GM21737 (cell line): ENCODE results near the gene OLFM1.

Experiments used
- ATAC-seq: cut with Tn5 transposase; IDR thresholded peaks from one replicate; pipeline ENCODE4 v1.9.1; 2021; ENCODE audit warnings: mild to moderate bottlenecking, moderate library complexity; ENCODE audit not compliant: unreplicated experiment

Gene OLFM1

GRCh38 chr9:135130207-135130976 lies 42.9 kb downstream of the OLFM1 start:
- no peak for ATAC-seq

DNA sequence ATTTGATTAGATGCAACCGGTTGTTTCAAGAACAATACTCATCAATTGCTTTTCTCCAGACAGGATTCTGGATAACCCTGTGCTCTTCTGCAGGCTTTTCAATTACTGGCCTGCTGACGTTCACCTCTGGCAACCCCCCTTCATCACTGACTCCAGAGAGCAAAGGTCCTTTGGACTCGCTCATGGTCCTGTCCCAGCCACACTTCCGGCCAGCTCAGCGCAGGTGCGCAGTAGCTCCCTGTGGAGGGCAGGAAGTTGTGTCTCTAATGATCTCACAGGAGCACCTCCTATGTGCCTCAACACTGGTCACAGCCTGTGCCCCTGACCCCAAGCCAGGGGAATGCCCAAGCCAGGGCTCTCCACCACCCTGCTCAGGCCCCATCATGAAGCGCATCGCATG lies 44.0 kb downstream of the OLFM1 start:
- ATAC-seq = no peak

- ATAC-seq = no peak
Observed at GRCh38 chr9:135132008-135132407, 44.5 kb downstream of the OLFM1 start.

- no peak for ATAC-seq
Observed at GRCh38 chr9:135134268-135135022, 47.0 kb downstream of the OLFM1 start.

GRCh38 chr9:135135171-135135928 lies 47.9 kb downstream of the OLFM1 start:
- no peak for ATAC-seq

DNA sequence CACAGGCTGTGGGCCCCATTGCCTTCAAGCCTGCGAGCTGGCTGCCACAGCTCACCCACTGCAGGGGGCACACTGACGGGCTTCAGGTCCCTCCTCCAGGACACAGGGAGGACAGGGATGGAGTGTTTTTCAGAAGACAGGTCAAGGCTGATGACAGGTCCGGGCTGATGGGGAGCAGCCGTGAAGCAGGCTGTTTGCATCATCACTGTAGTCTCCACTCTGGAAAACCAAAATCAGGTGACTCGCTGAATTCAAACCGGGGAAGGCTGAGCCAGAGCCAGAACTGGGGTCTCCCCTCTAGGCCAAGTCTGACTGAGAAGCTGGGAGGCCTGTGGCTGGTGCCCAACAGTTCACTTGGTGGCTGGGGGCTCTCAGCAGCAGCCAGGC lies 48.5 kb downstream of the OLFM1 start:
- no peak for ATAC-seq

GRCh38 chr9:135136481-135136880 lies 49.0 kb downstream of the OLFM1 start:
- ATAC-seq = no peak

DNA sequence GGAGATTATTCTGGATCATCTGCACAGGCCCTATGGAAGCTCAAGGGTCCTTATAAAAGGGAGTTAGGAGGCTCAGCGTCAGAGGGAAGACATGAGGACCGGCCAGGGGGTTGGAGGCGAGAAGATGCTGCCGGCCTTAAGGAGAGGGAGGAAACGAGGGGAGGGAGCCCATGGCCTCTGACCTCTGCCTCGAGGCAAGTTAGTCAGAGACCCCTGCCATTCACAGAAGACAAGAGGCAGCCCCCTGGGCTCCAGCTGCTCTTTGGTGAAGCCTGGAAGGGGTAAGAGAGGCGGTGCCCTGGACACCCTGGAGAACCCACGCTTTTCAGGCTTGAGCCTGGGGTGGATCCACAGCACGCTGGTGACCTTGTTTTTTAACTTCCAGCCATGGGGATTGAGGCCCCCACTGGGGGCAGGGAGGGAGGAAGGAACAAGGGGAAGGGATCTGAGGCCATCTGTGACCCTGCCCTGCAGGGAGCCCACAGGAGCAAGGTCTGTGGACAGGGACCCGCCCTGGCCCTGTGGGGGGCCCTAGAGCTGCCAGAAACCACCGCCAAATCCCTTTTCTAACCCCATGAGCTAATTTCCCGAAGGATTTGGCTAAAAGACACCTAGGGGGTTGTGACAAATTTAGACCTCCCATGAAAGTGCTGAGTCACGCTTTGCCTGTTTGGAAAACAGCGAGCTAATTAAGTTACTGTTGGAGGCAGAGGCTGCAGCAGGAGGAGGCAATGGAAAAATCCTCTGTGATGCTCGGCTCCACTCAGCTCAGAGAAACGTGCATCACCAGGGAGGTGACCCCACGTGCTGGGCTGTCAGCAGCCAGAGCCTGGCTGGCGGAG lies 49.7 kb downstream of the OLFM1 start:
- ATAC-seq = no peak

DNA sequence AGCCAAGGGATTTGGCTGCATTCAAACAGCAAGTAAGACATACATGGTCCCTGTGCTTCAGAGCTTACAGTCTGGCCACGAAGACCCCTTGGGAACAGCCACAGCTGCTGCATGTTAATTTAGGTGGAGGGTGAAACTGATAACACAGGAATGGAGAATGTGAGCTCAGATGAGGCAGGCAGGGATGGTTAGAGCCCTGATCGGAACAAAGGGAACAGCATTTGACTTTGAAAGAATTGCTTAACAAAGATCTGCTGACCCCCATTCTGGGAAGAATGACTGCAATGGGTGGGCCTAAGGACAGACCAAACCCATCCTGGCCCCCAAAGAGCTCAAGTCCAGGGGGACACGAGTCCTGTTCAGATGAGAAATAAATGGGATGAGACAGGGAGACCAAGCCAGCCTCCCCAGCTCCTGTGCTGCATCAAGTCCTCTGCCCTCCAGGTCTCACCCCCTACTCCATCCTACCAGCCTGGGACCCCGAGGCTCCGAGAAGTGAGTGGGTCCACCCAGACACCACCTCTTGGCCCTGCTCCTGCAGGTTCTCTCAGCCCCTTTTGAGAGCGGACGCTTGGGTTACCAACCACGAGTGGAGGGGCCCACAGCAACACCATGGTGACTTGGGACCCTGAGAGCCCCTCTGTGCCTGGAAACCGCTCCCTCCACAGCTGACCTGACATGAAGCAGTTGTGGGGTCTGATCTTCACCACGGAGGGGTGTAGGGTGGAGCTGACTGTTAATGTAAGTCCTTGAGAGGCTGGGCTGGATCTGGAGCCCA lies 50.8 kb downstream of the OLFM1 start:
- ATAC-seq = no peak

- ATAC-seq = no peak
Observed at GRCh38 chr9:135139366-135139959, 52.0 kb downstream of the OLFM1 start.

- ATAC-seq = no peak
Observed at GRCh38 chr9:135141183-135141774, 53.8 kb downstream of the OLFM1 start.

GRCh38 chr9:135144581-135145170 lies 57.2 kb downstream of the OLFM1 start:
- ATAC-seq = no peak

GRCh38 chr9:135145312-135145711 lies 57.8 kb downstream of the OLFM1 start:
- ATAC-seq = no peak

DNA sequence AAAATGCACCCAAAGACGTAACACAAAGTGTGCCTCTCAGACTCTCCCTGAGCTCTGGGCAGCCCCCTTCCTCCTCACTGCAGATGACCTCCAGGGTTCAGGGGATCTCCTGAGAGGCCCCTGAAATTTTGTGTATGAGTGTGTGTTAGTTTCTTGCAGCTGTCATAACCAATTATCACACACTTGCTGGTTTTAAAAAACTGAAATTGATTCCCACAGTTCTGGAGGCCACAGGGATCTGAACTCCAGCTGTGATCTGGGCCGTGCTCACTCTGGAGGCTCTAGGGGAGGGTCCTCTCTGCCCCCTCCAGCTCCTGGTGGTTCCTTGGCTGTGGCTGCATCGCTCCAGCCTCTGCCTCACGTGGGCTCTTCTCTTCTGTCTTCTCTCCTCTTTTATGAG lies 58.8 kb downstream of the OLFM1 start:
- no peak for ATAC-seq

GRCh38 chr9:135146766-135147473 lies 59.5 kb downstream of the OLFM1 start:
- ATAC-seq = no peak

DNA sequence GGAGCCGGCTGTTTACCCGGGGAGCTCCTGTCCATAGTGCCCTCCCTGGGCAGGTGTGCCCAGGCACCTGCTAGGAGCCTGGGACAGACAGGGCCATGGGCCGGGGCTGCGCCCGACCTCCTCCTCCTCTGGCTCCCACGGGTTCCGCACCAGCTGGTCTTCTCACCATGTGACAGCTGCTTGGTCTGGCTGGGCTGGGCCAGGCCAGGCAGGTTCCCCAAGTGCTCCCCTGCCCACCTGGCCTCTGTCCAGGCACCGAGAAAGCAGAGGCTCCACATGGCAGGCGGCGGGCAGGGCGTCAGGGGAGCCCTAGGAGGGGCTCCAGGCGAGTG lies 60.0 kb downstream of the OLFM1 start:
- no peak for ATAC-seq

DNA sequence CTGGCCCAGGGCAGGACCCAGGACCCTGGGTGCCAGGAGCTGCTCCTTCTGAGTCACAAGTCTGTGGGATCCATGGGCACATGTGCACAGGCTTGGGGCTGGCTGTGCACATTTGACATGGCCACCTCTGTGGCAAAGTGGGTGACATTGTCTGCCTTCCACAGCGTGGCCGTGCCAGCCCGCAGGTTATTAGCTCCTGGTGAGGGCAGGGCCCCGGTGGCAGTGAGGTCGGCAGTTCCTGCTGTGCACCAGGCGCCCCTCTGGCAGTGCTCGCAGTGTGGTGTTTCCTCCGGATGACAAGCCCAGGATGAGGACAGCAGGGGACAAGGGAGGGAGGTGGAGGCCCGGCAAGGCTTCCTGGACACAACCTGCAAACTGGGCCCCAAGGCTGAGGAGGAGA lies 60.5 kb downstream of the OLFM1 start:
- ATAC-seq = no peak

GRCh38 chr9:135148386-135148785 lies 60.9 kb downstream of the OLFM1 start:
- no peak for ATAC-seq
